ENCODE measurements around the gene WDR7.

DNA sequence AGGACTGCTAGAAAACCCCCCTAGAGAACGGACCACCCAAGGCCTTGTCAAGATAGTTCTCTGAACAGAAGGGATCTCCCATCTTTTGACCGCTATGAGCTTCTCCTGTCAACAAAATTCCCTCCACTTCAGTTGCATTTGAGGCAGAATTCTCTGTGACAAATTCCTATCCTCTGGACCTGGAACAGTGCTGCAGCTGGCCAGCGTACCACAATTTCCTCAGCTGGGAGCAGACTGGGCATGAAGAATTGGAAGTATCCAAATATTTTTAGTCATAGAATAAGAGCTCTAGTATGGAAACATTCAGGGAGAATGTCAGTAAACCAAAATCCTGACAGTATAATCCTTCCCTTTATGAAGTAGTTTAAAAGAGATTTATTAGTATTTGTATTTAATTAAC lies 348.7 kb downstream of the WDR7 start:
- TF ChIP-seq EP300 (IDR thresholded peaks at IDR 0.05) (no peak), POLR2A (IDR thresholded peaks at IDR 0.05) (no peak)
- TF ChIP-seq, protein P1, sequence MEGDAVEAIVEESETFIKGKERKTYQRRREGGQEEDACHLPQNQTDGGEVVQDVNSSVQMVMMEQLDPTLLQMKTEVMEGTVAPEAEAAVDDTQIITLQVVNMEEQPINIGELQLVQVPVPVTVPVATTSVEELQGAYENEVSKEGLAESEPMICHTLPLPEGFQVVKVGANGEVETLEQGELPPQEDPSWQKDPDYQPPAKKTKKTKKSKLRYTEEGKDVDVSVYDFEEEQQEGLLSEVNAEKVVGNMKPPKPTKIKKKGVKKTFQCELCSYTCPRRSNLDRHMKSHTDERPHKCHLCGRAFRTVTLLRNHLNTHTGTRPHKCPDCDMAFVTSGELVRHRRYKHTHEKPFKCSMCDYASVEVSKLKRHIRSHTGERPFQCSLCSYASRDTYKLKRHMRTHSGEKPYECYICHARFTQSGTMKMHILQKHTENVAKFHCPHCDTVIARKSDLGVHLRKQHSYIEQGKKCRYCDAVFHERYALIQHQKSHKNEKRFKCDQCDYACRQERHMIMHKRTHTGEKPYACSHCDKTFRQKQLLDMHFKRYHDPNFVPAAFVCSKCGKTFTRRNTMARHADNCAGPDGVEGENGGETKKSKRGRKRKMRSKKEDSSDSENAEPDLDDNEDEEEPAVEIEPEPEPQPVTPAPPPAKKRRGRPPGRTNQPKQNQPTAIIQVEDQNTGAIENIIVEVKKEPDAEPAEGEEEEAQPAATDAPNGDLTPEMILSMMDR (IDR thresholded peaks at IDR 0.05): no peak
